HUES6 (cell line): ENCODE measurements around the gene CCDC110.

Experiments
- H3K27ac ChIP-seq: 2 replicates; pipeline ENCODE4 v1.7.0; 2013; ENCODE audit warnings: low read depth, mild to moderate bottlenecking, low read length, inconsistent platforms
- H3K27me3 ChIP-seq: 2 replicates; pipeline ENCODE4 v1.6.1; 2013; ENCODE audit warnings: low read length; ENCODE audit not compliant: control insufficient read depth, insufficient read depth
- H3K36me3 ChIP-seq: 2 replicates; pipeline ENCODE4 v1.6.1; 2013; ENCODE audit warnings: low read length; ENCODE audit not compliant: control insufficient read depth, insufficient read depth
- H3K4me1 ChIP-seq: 2 replicates; pipeline ENCODE4 v1.6.1; 2013; ENCODE audit warnings: low read length; ENCODE audit not compliant: control insufficient read depth, insufficient read depth
- H3K4me3 ChIP-seq: 2 replicates; pipeline ENCODE4 v1.5.1; 2013; ENCODE audit warnings: low read depth, low read length
- H3K9ac ChIP-seq: one replicate; pipeline ENCODE4 v1.6.1; 2013; ENCODE audit warnings: mild to moderate bottlenecking, low read length
- H3K9me3 ChIP-seq: 2 replicates; pipeline ENCODE4 v1.6.1; 2013; ENCODE audit warnings: low read depth, low read length; ENCODE audit not compliant: control insufficient read depth, insufficient read depth

The CCDC110 gene

DNA sequence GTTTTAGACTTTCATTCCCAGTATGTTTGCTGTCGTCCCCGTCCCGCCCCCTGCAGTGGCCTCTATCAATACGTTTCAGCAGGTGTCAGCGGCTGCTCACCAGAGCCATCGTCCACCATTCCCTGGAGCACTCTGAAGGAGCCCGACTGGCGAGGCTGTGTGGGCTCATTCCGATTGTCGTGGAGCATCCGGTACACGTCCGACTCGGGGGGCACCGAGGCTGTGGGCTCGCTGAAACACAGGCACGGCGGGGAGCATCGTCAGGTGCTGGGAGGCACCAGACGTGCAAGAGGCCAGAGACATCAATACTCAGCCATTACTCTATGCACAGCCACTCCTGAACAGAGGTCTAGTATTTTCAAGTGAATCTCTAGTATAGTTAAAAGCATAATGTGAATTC lies 34.9 kb upstream of the CCDC110 start:
- H3K4me1 ChIP-seq: no peaks in the 10 kb centered on the region

DNA sequence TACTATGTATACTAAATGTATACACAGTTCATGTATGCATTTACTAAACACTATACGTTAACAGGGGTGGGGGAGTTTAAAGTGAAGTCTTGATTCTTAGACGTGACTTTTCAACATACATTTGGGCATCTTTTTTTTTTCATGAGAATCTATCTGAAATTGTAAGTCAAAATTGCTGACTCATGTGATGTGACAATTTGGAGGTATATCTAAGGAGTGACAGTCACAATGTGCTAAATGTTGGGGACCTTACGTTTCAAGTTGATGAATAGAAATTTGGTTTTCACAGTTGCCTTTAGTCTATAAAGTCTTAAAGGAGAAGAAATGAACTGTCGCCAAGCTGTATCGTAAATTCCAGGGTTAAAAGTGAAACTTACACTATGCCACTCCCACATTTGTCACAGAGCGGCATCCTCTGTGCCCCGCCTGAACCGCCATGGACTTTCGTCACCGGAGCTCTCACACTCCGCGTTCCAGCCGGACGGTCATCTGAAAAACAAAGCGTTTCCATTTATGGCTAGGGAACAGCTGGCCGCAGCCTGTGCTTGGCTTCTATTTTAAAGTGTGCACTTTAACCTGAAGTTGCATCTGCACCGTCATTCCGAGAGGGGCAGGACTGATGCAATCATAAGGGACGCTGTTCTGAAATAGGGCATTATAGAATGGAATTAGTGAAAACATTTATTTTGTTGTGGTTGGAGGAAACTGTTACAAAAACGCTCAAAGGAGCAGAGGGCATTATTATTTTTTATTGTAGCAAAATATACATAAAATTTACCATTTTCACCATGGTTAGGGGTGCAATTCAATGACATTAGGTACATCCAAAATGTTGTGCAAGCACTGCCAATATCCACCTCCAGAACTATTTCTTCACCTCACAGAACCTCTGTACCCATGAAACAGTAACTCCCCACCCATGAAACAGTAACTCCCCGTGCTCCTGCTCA lies 32.8 kb upstream of the CCDC110 start:
- H3K36me3 ChIP-seq: peaks cover 3% of the 10 kb centered on the region; the same call in 1 of the 2 replicates
- H3K27ac ChIP-seq: no peak overlapping the region
- H3K9ac ChIP-seq: no peak overlapping the region
- peaks cover 15% of the 10 kb centered on the region for H3K9me3 ChIP-seq
- no peaks in the 10 kb centered on the region for H3K27me3 ChIP-seq
- H3K4me1 ChIP-seq: no peaks in the 10 kb centered on the region
- no peak overlapping the region for H3K4me3 ChIP-seq

More for the DNA sequence above, 34.9 kb upstream of the CCDC110 start:
- H3K27me3 ChIP-seq: no peaks in the 10 kb centered on the region
- H3K9me3 ChIP-seq: peaks cover 5% of the 10 kb centered on the region; the same call in 1 of the 2 replicates
- H3K36me3 ChIP-seq: no peaks in the 10 kb centered on the region
- no peak overlapping the region for H3K4me3 ChIP-seq
- H3K9ac ChIP-seq: no peak overlapping the region
- no peak overlapping the region for H3K27ac ChIP-seq

DNA sequence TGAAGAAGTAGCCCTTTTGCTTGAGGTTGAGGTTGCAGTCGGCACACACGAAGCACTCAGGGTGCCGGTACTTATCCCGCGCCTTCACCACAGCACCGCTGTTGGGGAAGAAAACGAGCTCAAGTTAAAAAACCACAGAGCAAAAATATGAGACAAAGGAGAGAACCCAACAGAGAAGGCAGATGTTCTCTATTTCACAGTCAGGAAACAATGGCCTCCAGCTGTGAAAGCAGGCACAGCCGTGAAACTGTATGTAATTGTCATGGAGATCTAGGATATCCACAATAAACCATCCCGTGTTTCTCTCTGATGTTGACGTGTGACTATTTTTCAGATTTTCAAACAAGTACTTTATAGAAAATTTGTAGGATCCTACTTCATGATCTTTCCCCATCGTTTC lies 30.9 kb upstream of the CCDC110 start:
- Histone ChIP-seq H3K36me3 (peaks cover 3% of the 10 kb centered on the region; the same call in 1 of the 2 replicates), H3K27ac (no peak overlapping the region), H3K9me3 (peaks cover 15% of the 10 kb centered on the region), H3K9ac (no peak overlapping the region), H3K4me1 (no peaks in the 10 kb centered on the region), H3K27me3 (no peaks in the 10 kb centered on the region), H3K4me3 (no peak overlapping the region)

DNA sequence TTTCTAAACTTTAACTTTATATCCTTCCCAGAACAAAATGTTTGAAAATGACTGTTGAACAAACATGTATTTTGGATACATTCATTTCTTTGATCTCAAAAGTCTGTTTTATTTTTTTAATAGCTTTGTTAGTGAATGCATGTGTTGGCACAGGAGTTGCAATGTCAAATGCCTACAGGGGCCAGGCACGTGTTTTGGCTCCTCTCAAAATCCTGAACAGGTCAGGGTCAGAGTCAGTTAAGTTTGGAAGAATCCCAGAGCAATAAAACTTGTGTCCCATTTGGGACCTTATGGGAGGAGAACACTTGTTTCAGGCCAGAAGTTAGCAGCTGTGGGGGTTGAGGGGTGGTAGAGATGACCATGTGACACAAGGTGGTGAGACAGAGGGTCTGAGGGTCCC lies 29.0 kb upstream of the CCDC110 start:
- H3K9me3 ChIP-seq: peaks cover 15% of the 10 kb centered on the region
- no peak overlapping the region for H3K9ac ChIP-seq
- no peak overlapping the region for H3K27ac ChIP-seq
- H3K4me3 ChIP-seq: no peak overlapping the region
- no peaks in the 10 kb centered on the region for H3K27me3 ChIP-seq
- H3K4me1 ChIP-seq: no peaks in the 10 kb centered on the region
- H3K36me3 ChIP-seq: peaks cover 3% of the 10 kb centered on the region; the same call in 1 of the 2 replicates

DNA sequence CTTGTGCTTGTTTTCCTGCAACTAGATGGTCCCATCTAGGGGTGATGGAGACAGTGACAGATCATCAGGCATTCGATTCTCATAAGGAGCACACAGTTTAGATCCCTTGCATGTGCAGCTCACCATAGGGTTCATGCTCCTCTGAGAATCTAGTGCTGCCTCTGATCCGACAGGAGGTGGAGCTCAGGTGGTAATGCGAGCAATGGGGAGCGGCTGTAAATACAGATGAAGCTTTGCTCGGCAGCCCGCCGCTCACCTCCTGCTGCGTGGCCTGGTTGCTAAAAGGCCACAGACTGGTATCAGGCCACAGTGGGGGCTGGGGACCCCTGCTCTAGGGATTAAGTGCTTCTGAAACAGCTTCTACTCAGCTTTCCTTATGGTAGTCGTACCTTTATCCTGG lies 28.5 kb upstream of the CCDC110 start:
- H3K27ac ChIP-seq: no peak overlapping the region
- peaks cover 3% of the 10 kb centered on the region; the same call in 1 of the 2 replicates for H3K36me3 ChIP-seq
- no peaks in the 10 kb centered on the region for H3K27me3 ChIP-seq
- no peak overlapping the region for H3K4me3 ChIP-seq
- peaks cover 15% of the 10 kb centered on the region for H3K9me3 ChIP-seq
- no peaks in the 10 kb centered on the region for H3K4me1 ChIP-seq
- H3K9ac ChIP-seq: no peak overlapping the region

DNA sequence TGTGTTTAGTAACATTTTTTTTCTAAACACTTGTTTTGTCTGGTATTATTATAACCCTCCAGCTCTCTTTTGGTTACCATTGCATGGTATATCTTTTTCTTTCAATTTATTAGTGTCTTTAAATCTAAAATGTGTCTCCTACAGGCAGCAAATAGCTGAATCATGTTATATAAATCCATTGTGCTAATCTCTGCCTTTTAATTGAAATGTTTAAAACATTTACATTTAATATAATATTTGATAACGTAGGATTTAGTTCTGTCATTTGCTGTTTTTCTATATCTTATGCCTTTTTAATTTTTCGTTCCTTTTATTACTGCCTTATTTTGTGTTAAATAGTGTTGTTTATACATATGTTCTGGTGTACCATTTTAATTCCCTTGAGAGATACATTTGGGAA lies 17.1 kb upstream of the CCDC110 start:
- Histone ChIP-seq H3K27me3 (peaks cover 3% of the 10 kb centered on the region; the same call in 1 of the 2 replicates), H3K4me1 (no peaks in the 10 kb centered on the region), H3K9me3 (peaks cover 10% of the 10 kb centered on the region; the same call in 1 of the 2 replicates), H3K27ac (no peak overlapping the region), H3K36me3 (no peaks in the 10 kb centered on the region), H3K9ac (no peak overlapping the region), H3K4me3 (no peak overlapping the region)

DNA sequence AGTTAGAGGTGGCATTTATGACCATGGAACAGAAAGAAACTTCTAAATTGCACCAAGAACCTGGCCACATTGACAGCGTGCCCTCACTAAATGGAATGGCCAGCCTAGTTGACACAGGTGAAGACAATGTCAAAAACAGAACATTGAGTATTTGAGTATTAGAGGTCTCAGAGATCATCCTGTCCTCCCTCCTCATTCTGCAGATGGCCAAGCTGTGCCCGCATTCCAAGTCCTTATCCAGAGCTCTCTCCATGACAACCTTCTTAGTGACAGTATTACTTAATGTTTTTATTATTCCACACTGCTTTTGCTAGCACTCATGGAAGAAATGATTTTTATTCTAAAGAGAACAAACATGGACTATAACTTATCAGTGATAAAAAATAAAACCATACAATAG lies 9.9 kb upstream of the CCDC110 start:
- Histone ChIP-seq H3K27ac (no peak overlapping the region), H3K9me3 (no peaks in the 10 kb centered on the region), H3K4me1 (peaks cover 4% of the 10 kb centered on the region; the same call in 1 of the 2 replicates), H3K36me3 (no peaks in the 10 kb centered on the region), H3K4me3 (no peak overlapping the region), H3K27me3 (peaks cover 65% of the 10 kb centered on the region), H3K9ac (no peak overlapping the region)

DNA sequence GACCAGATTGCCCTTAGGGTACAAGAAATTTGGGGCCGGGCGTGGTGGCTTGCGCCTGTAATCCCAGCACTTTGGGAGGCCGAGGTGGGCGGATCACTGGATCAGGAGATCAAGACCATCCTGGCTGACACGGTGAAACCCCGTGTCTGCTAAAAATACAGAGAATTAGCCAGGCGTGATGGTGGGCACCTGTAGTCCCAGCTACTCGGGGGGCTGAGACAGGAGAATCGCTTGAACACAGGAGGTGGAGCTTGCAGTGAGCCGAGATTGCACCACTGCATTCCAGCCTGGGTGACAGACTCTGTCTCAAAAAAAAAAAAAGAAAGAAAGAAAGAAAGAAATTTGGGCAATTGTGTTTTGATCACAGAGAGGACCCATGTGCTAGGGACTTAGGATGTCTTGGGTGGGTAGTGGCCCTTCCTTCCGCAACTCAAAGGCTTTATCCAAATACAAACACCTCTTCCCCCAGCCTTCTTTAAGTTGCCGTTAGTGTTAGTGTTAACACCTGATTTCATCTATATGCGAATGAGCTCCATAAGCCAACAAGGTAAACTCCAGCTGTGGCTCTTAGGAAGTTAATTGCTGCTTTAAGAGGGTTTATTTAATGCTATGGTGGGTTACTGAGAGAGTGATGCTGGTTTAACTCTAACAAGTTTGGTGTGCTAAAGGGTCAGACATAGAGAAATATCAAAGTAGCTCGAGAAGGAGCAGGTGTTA lies 8.6 kb upstream of the CCDC110 start:
- H3K4me1 ChIP-seq: peaks cover 4% of the 10 kb centered on the region; the same call in 1 of the 2 replicates
- H3K36me3 ChIP-seq: no peaks in the 10 kb centered on the region
- no peak overlapping the region for H3K9ac ChIP-seq
- no peak overlapping the region for H3K4me3 ChIP-seq
- H3K27ac ChIP-seq: no peak overlapping the region
- H3K9me3 ChIP-seq: no peaks in the 10 kb centered on the region
- peaks cover 65% of the 10 kb centered on the region for H3K27me3 ChIP-seq

DNA sequence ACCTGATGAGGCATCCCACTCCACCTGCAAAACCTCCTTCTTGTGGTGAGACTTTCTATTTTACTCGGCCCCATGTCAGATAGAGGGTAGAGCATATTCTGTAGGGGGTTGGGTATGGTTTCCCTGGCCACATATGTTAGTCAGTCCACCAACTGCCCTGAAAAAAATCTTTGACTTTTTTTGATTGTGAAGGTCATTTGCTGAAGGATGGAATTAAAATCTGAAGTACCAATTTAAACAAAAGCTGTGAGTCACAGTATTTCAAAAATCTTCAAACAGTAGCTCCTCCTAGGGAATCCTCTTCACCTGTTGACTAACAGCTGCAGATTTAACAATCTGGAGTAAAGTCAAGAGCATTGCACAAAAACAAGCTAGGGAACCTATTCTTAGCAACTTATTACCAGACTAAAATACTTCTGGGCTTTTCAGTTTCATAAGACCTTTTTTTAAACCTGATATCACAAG lies 8.0 kb upstream of the CCDC110 start:
- Histone ChIP-seq H3K9ac (no peak overlapping the region), H3K27ac (no peak overlapping the region), H3K4me1 (peaks cover 4% of the 10 kb centered on the region; the same call in 1 of the 2 replicates), H3K4me3 (no peak overlapping the region), H3K36me3 (no peaks in the 10 kb centered on the region), H3K27me3 (peaks cover 65% of the 10 kb centered on the region), H3K9me3 (no peaks in the 10 kb centered on the region)

DNA sequence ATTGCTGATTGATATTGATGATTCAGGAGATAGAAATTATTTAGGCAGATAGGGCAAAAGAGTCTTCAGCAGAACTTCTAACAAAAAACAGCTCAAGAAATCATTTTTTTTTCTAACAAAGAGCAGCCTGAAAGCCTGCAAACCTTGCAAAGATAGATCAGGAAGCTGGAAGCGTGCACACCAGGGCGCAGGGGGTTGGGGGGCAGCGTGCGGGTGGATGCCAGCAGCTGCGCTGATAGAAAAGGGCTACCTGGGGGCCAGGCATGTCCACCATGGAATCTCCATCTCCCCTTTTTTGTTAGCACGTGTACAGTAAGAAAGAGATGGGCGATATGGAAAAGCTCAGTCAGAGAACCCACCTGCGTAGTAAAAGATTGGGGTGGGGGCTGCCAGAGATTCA lies 1.7 kb upstream of the CCDC110 start:
- H3K4me1 ChIP-seq: peaks cover 4% of the 10 kb centered on the region; the same call in 1 of the 2 replicates
- H3K27ac ChIP-seq: no peak overlapping the region
- H3K9ac ChIP-seq: no peak overlapping the region
- H3K27me3 ChIP-seq: peaks cover 45% of the 10 kb centered on the region
- H3K36me3 ChIP-seq: no peaks in the 10 kb centered on the region
- H3K9me3 ChIP-seq: no peaks in the 10 kb centered on the region
- no peak overlapping the region for H3K4me3 ChIP-seq
